ENCODE results near the gene FARP1. TPM values are rescaled to one million over a fixed set of nuclear protein-coding genes. Genes with fewer than 3 reads are reported as not detected.

Gene FARP1
- total and polyA plus RNA-seq, 10 of the 15 experiments (the other 5 are each of a cell fraction or from before 2014, with no cell fraction given) = 0.17 to 6.9 (median 0.68) TPM

- Histone ChIP-seq H3K9me3 (replicated peaks; ENCODE audit: control insufficient read depth, insufficient read depth, low read length) (no peaks in the 10 kb centered on the region), H3K27ac (ENCODE audit: control insufficient read depth, insufficient read depth) (no peak overlapping the region), H2AFZ (ENCODE audit: control insufficient read depth, low read depth, low read length) (no peak overlapping the region), H3K4me3 (no peak overlapping the region), H3K4me1 (ENCODE audit: control insufficient read depth, insufficient read depth, low read length) (no peaks in the 10 kb centered on the region), H3K27me3 (replicated peaks in 1 of 2; ENCODE audit: control insufficient read depth in 2 of 2, insufficient read depth in 2 of 2, low read length in 1 of 2) (no peaks in the 10 kb centered on the region; a peak in 1 of 4 replicates), H4K20me1 (ENCODE audit: control insufficient read depth, insufficient read depth) (no peaks in the 10 kb centered on the region), H3K9ac (ENCODE audit: control insufficient read depth, insufficient read depth, low read length) (no peak overlapping the region), H3K36me3 (ENCODE audit: control insufficient read depth in 2 of 2, insufficient read depth in 2 of 2, low read length in 1 of 2) (no peaks in the 10 kb centered on the region; a peak in 1 of 4 replicates), H3K79me2 (ENCODE audit: control insufficient read depth, insufficient read depth, low read length) (no peaks in the 10 kb centered on the region), H3K4me2 (ENCODE audit: control insufficient read depth, insufficient read depth) (no peak overlapping the region)
- ChIA-PET POLR2A (no interaction called here), SMC1A (ENCODE audit: uncharacterized antibody, unreplicated experiment) (no interaction called here), RAD21 (ENCODE audit: unreplicated experiment) (no interaction called here), CTCF (no interaction called here)
- no peak for FAIRE-seq
- ATAC-seq = no peak
- BruUV-seq (replicated peaks) = no TSS peak
- WGBS (ENCODE audit: insufficient coverage, insufficient replicate concordance, low lambda C conversion rate, missing lambda C conversion rate) = 81% methylated on average over 8 of the region's 8 CpGs
- intact Hi-C loops (cut with micrococcal nuclease; ENCODE audit: unreplicated experiment) (loop anchor here (10.0 kb wide), 1 partner anchor 242 kb away; the partner anchor contains the start of gene FARP1), in situ Hi-C loops (cut with MboI) (no loop called here)
- DNase-seq (ENCODE audit: low read depth, low spot score) = no peak
- TF ChIP-seq E2F8 (IDR thresholded peaks at IDR 0.05; ENCODE audit: low read depth, partially characterized antibody) (no peak), CHD4 (IDR thresholded peaks at IDR 0.05) (no peak), ZZZ3 (IDR thresholded peaks at IDR 0.05; ENCODE audit: control insufficient read depth, insufficient read length, low read depth) (no peak), SP1 (IDR thresholded peaks at IDR 0.05; ENCODE audit: low read depth, low read length) (no peak), NRF1 (conservative IDR thresholded peaks at IDR 0.05; ENCODE audit: low read depth, low read length) (no peak), NFYB (IDR thresholded peaks at IDR 0.05; ENCODE audit: insufficient read depth, low read depth, low read length) (no peak), EED (IDR thresholded peaks at IDR 0.05; ENCODE audit: low read depth) (no peak), RFX5 (IDR thresholded peaks at IDR 0.05; ENCODE audit: low read depth, low read length) (no peak), ATF3 (IDR thresholded peaks at IDR 0.05; ENCODE audit: borderline replicate concordance, extremely low read depth, low read depth, low read length) (no peak), PAX5 (IDR thresholded peaks at IDR 0.05; ENCODE audit: borderline replicate concordance, low read depth, low read length) (no peak), IKZF1 (conservative IDR thresholded peaks at IDR 0.05) (no peak), BRCA1 (IDR thresholded peaks at IDR 0.05; ENCODE audit: low read depth, low read length) (no peak), ZNF622 (IDR thresholded peaks at IDR 0.05) (no peak), POLR2A (IDR thresholded peaks at IDR 0.05; ENCODE audit: low read depth, low read length) (no peak), BHLHE40 (IDR thresholded peaks at IDR 0.05; ENCODE audit: borderline replicate concordance in 1 of 2, low read depth in 2 of 2, low read length in 1 of 2) (no peak), ZNF687 (IDR thresholded peaks at IDR 0.05) (no peak)
- TF ChIP-seq, protein P1, sequence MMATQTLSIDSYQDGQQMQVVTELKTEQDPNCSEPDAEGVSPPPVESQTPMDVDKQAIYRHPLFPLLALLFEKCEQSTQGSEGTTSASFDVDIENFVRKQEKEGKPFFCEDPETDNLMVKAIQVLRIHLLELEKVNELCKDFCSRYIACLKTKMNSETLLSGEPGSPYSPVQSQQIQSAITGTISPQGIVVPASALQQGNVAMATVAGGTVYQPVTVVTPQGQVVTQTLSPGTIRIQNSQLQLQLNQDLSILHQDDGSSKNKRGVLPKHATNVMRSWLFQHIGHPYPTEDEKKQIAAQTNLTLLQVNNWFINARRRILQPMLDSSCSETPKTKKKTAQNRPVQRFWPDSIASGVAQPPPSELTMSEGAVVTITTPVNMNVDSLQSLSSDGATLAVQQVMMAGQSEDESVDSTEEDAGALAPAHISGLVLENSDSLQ (IDR thresholded peaks at IDR 0.05) = no peak
Observed at GRCh38 chr13:98386637-98387036, 243.7 kb downstream of the FARP1 start.
